AG09319 (cell line): ENCODE results near the gene DGCR2.
"Not testable (repeated sequence)": the region's sequence is repeated elsewhere in the genome, so short reads cannot be mapped to it uniquely, and the experiment has no call there.

Experiments
- DNase-seq: peaks from one replicate; pipeline ENCODE4 v3.0.0-alpha.2; 2010; ENCODE audit warnings: low read depth; ENCODE audit errors: extremely low read depth
- TF ChIP-seq, protein P1 (sequence below): IDR thresholded peaks from 2 replicates; pipeline ENCODE4 v1.5.1; 2011; ENCODE audit warnings: low read depth, mild to moderate bottlenecking, inconsistent platforms, low read length, moderate library complexity

DGCR2 gene

DNA sequence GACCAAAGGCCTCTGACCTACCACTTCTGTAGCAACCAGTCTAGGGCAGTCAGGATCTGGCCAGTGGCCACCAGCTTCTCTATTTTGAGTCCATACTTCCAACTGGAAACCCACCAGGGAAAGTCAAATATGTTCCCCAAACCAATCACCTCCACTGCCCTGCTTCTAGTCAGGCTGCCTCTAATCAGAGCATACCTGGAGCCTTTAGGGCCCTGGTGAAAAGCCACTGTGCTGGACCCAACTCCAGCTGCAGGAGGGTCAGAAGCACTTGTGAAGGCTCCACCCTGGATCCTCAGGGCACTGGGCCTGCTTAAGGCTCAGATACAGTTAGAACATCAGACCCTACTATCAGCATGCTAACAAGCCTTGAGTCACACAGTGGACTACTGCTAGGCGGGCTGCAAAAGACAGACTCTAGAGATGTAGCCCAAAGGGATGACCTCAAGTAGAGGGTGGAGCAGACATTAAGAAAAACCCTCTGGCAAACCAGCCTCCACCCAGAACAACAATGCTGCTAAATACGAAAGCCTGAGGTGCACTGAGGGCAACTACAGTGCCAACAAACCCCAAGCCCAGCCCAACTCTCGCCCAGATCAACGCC is 69.2 kb downstream of the DGCR2 start:
- TF ChIP-seq, protein P1, sequence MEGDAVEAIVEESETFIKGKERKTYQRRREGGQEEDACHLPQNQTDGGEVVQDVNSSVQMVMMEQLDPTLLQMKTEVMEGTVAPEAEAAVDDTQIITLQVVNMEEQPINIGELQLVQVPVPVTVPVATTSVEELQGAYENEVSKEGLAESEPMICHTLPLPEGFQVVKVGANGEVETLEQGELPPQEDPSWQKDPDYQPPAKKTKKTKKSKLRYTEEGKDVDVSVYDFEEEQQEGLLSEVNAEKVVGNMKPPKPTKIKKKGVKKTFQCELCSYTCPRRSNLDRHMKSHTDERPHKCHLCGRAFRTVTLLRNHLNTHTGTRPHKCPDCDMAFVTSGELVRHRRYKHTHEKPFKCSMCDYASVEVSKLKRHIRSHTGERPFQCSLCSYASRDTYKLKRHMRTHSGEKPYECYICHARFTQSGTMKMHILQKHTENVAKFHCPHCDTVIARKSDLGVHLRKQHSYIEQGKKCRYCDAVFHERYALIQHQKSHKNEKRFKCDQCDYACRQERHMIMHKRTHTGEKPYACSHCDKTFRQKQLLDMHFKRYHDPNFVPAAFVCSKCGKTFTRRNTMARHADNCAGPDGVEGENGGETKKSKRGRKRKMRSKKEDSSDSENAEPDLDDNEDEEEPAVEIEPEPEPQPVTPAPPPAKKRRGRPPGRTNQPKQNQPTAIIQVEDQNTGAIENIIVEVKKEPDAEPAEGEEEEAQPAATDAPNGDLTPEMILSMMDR, result no peak
- no peak for DNase-seq

DNA sequence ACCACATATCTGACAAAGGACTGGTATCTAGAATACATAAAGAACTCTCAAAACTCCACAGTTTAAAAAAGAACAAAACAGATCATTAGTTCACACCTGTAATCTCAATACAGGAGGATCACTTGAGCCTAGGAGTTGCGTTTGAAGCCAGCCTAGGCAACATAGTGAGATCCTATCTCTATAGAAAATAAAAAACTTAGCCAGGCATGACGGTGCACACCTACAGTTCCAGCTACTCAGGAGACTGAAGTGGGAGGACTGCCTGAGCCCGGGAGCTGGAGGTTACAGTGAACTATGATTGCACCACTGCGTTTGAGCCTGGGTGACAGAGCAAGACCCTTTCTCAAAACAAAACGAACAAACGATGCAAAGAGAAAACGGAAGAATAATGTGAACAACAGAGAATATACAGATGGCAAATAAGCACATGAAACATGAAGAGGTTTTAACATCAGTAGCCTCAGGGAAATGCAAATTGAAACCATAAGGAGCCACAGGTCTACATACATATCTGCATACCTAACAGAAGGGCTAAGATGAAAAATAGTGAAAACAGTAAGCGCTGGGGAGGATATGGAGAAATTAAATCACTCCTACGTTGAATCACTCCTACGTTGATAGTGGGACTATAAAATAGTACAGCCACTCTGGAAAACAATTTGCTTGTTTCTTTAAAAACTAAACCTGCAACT is 70.7 kb downstream of the DGCR2 start:
- DNase-seq, result no peak
- TF ChIP-seq, protein P1, result no peak

GRCh38 chr22:19050847-19051246 is 71.4 kb downstream of the DGCR2 start:
- not testable (repeated sequence) for DNase-seq

GRCh38 chr22:19050117-19050516 is 72.1 kb downstream of the DGCR2 start:
- DNase-seq, result no peak
- TF ChIP-seq, protein P1, result no peak

DNA sequence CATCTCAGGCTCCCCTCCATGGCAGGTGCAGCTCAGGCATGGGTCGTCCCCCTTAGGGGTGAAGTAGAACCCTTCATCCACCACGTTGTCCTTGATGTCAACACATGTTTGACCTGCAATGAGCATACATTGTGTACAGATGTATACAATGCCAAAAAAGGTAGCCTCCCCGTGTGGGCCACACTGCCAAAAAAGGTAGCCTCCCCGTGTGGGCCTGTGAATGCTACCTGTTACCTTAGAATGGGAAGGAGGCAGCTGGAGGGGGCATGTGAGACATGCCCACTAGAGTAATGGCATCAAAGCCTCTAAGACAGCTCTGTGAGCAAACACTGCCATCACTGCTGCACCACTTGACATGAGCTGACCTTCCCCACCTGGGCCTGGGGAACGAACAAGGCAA is 73.7 kb downstream of the DGCR2 start:
- TF ChIP-seq, protein P1, result no peak
- no peak for DNase-seq

DNA sequence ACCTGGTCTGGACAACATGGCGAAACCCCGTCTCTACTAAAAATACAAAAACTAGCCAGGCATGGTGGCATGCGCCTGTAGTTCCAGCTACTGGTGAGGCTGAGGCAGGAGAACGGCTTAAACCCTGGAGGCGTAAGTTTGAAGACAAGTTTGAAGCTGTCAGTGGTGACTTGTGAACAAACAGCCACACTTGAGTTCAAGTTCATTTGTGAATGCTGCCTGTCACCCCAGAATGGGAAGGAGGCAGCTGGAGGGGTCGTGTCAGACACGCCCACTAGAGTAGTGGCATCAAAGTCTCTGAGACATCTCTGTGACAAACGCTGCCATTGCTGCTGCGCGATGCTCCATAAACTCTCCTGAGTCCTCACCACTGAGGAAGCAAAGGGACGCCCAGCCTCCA is 74.2 kb downstream of the DGCR2 start:
- TF ChIP-seq, protein P1, result no peak
- no peak for DNase-seq

DNA sequence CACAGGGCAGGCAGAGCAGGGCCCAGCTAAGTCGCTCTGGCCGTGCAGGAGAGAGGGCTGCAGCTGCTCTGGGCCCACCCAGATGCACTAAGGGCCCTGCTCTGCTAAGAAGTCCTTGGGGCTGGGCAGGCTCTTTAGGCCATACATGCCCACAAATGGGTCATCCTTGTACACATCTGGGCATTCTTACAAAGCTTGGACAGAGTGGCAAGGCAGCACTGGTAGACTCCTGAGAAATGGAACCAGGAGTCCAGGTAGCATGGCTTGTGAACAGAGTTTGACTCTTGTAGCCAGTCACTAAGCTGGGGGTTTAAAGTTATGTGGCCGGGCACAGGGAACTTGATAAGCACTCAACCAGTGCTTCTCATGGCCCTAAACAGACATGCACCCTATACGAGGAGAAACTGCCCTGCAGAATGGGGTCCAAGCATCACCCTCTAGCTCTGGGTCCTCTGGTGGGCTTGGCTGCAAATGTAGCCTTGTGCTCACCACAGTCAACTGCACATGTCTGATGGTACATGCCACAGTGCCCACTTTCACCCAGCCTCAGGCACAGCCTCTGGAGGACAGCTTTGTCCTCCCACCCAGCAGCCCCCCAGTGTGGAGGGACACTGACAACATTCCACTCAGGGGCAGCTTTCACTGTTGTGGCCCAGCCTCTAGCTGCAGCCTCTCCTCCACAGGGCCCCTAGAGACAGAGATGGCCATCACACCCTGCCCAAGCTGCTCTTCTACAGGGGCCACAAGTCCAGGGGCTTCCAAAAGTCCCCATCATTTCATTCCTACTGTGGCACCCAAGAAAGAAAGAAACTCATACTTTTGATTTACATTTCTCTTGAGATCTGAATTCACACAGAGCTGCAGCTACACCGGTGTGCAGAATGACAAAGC is 75.2 kb downstream of the DGCR2 start:
- no peak for DNase-seq
- TF ChIP-seq, protein P1, result no peak
